Heart right ventricle (tissue), 16 donors: ENCODE data around the gene TMEM222. TPM values are rescaled to one million over a fixed set of nuclear protein-coding genes. Genes with fewer than 3 reads are reported as not detected.

Experiments used
- ATAC-seq, 8 donors: fragments of 200-7000 bp; cut with Tn5 transposase; one replicate each; pipeline ENCODE4 v1.9.1; 2020; ENCODE audit warnings: mild to moderate bottlenecking in 8 of 8, moderate library complexity in 8 of 8, moderate number of reproducible peaks in 1 of 8
- DNase-seq, 2 donors: peaks; one replicate each; pipeline ENCODE4 v3.0.0-alpha.2; 2020
- H3K27ac ChIP-seq, 10 donors: fragments of 200-600 bp; sonication (generic) in 2 of 10; one replicate each; pipeline versions ENCODE4 v1.5.0 to v1.8.0; 2020 to 2022; ENCODE audit warnings: mild to moderate bottlenecking in 3 of 10
- H3K27me3 ChIP-seq, 7 donors: fragments of 200-600 bp; one replicate each; pipeline ENCODE4 v1.8.0; 2021 to 2022; ENCODE audit warnings: mild to moderate bottlenecking in 2 of 7
- H3K36me3 ChIP-seq, 9 donors: fragments of 200-600 bp; sonication (generic) in 1 of 9; one replicate each; pipeline versions ENCODE4 v1.5.0 to v1.8.0; 2020 to 2022; ENCODE audit warnings: mild to moderate bottlenecking in 2 of 9
- H3K4me1 ChIP-seq, 9 donors: fragments of 200-600 bp; sonication (generic) in 1 of 9; one replicate each; pipeline versions ENCODE4 v1.5.0 to v1.8.0; 2020 to 2022; ENCODE audit warnings: mild to moderate bottlenecking in 4 of 9
- H3K4me3 ChIP-seq, 10 donors: fragments of 200-600 bp; sonication (generic) in 2 of 10; one replicate each; pipeline versions ENCODE4 v1.5.0 to v1.8.0; 2020 to 2022; ENCODE audit warnings: mild to moderate bottlenecking in 7 of 10, moderate library complexity in 2 of 10
- H3K9me3 ChIP-seq, 11 donors: fragments of 200-600 bp in 10 of 11; sonication (generic) in 2 of 11; one replicate each; pipeline versions ENCODE4 v1.5.0 to v1.8.0; 2013 to 2022; ENCODE audit warnings: mild to moderate bottlenecking in 2 of 11, control low read depth in 1 of 11, moderate library complexity in 1 of 11
- CTCF ChIP-seq, 9 donors: fragments of 200-600 bp; sonication (generic) in 2 of 9; IDR thresholded peaks; one replicate each; pipeline versions ENCODE4 v1.5.0 to v1.8.0; 2021 to 2022; ENCODE audit warnings: antibody characterized with exemption in 9 of 9, mild to moderate bottlenecking in 5 of 9, moderate library complexity in 1 of 9
- WGBS, 2 donors: extraction: QIAGEN DNeasy Blood & Tissue Kit; methylation state at CpG; one replicate each; pipeline ENCODE4 v1.1.7; 2013; ENCODE audit warnings: inconsistent platforms in 1 of 2; 5-methylcytosine and 5-hydroxymethylcytosine counted together
- intact Hi-C, 10 donors: fragments of 100-400 bp; cut with DNase I; formaldehyde crosslinking; loops; one replicate each; pipeline versions ENCODE4 v1.11.1 to v1.14.2; 2022
- polyA plus RNA-seq, 2 donors: library from polyadenylated mRNA; stranded (reverse); fragments of 200-250 nt; gene quantifications; one replicate each; pipeline ENCODE4 v1.2.3, GENCODE V29; 2013
- total RNA-seq, 10 donors: library from RNA; stranded (reverse); fragmentation: NEBNext Ultra II Directional in 3 of 10; extraction: Animal tissue kit (Norgen Biotek cat#: 25700) in 3 of 10; gene quantifications; one replicate each; pipeline versions ENCODE4 v1.2.1 to v1.2.4, GENCODE V29; 2021 to 2023
- donor health status: Arrhythmogenic right ventricular cardiomyopathy.
- donor health status: ischemic (EF 13 %, LVEDD 7.1; RV severe dilation, severe dysfunction).
- donor health status: healthy with polysubstance abuse.
- donor health status: DM: no; HTN: yes; CAD: no.
- donor health status: DM: no; HTN: no; CAD: no.
- donor health status: ischemic (EF 25% LVEDD 6.9; RV normal size, moderate dysfunction).
- donor health status: ischemic (EF 25% LVEDD 5.7; RV mildly dilated, moderate dysfunction).
- donor health status: healthy.
- donor health status: DM: yes; HTN: yes; CAD: no.
- donor health status: Ischemic cardiomyopathy.
- donor health status: ischemic (EF 35%, LVEDD 5.7; RV mildly dilated, moderate dysfunction).
- donor health status: nonischemic (EF 11% LVEDD 7.7; RV severe dilation, severe dysfunction).
- donor health status: DM: yes; HTN: yes; CAD: no.
- donor health status: PGD.
- donor health status: ischemic (EF 29% LVEDD 5.4; RV normal size, mild dysfunction).
- donor health status: nonischemic (EF 23%, LVEDD 6.1; RV moderate dilation, normal function).

Gene TMEM222
- total and polyA plus RNA-seq, 12 donors = 24.1 to 47.2 (median 26.9) TPM

GRCh38 chr1:27356619-27357280 lies 34.8 kb downstream of the TMEM222 start:
- WGBS, 2 donors = 88 to 91% methylated on average over 37 of the region's 37 CpGs
- Histone ChIP-seq H3K36me3 (peaks cover 8 to 93% (median 50%) of the 10 kb centered on the region in 9 donors), H3K9me3 (no peaks in the 10 kb centered on the region), H3K27ac (peak overlapping the region in 2 of 10 donors; percentile 21 to 36), H3K27me3 (no peaks in the 10 kb centered on the region), H3K4me1 (peaks cover 0 to 29% (median 10%) of the 10 kb centered on the region in 9 donors), H3K4me3 (peak overlapping the region in 2 of 10 donors; percentile 15 to 41)
- DNase-seq (no peak), ATAC-seq (peak in 1 of 8 donors; percentile 7)
- TF ChIP-seq CTCF (IDR thresholded peaks at IDR 0.05) = no peak
- intact Hi-C loops = loop anchor here in 8 of 10 donors (5.0 to 10.0 kb wide), 2 partner anchors 36 to 52 kb away; partner anchors contain the start of gene GPR3 (in 8 of the 8)

GRCh38 chr1:27357281-27358037 lies 35.5 kb downstream of the TMEM222 start:
- WGBS, 2 donors = 41 to 49% methylated on average over 40 of the region's 40 CpGs
- Histone ChIP-seq H3K4me1 (peaks cover 0 to 29% (median 10%) of the 10 kb centered on the region in 9 donors), H3K27ac (peak overlapping the region in 2 of 10 donors; percentile 21 to 36), H3K36me3 (peaks cover 10 to 100% (median 56%) of the 10 kb centered on the region in 9 donors), H3K4me3 (peak overlapping the region in 2 of 10 donors; percentile 15 to 41), H3K9me3 (no peaks in the 10 kb centered on the region), H3K27me3 (no peaks in the 10 kb centered on the region)
- ATAC-seq = peak; percentile 33 to 87 (median 69)
- peak; percentile 69 to 76 for DNase-seq
- peak; percentile 94 to 100 (median 98) for TF ChIP-seq CTCF (IDR thresholded peaks at IDR 0.05)
- intact Hi-C loops = loop anchor here in 8 of 10 donors (5.0 to 10.0 kb wide), 2 partner anchors 35 to 53 kb away; partner anchors contain the start of gene GPR3 (in 8 of the 8)

- 95% methylated on average over 21 of the region's 21 CpGs for WGBS, 2 donors
- intact Hi-C loops = loop anchor here in 8 of 10 donors (5.0 to 10.0 kb wide), 2 partner anchors 34 to 53 kb away; partner anchors contain the start of gene GPR3 (in 8 of the 8)
- no peak overlapping the region for H3K4me3 ChIP-seq
Measured at GRCh38 chr1:27358038-27358927, 36.3 kb downstream of the TMEM222 start.

More at GRCh38 chr1:27358038-27358927, 36.3 kb downstream of the TMEM222 start:
- no peak for TF ChIP-seq CTCF (IDR thresholded peaks at IDR 0.05)
- no peak for DNase-seq
- ATAC-seq = no peak
- Histone ChIP-seq H3K27ac (no peak overlapping the region), H3K27me3 (no peaks in the 10 kb centered on the region), H3K4me1 (peaks cover 0 to 29% (median 10%) of the 10 kb centered on the region in 9 donors), H3K9me3 (no peaks in the 10 kb centered on the region), H3K36me3 (peaks cover 12 to 100% (median 64%) of the 10 kb centered on the region in 9 donors)
